Coronary artery (tissue), 2 donors: Measurements from ENCODE around the gene MAIP1.

ENCODE experiments used
- DNase-seq: peaks from one replicate; pipeline ENCODE4 v3.0.0-alpha.2; 2017; ENCODE audit warnings: low spot score
- H3K27ac ChIP-seq, 2 donors: fragments of 200-600 bp; sonication (generic); one replicate each; pipeline ENCODE4 v1.5.1; 2016 to 2019
- H3K4me3 ChIP-seq: fragments of 200-600 bp; sonication (generic); 2 replicates; pipeline ENCODE4 v1.5.1; 2016; ENCODE audit warnings: mild to moderate bottlenecking, moderate library complexity
- TF ChIP-seq, protein P1 (sequence below): fragments of 200-600 bp; sonication (generic); IDR thresholded peaks from one replicate; pipeline ENCODE4 v1.5.1; 2019; ENCODE audit warnings: antibody characterized with exemption

Gene MAIP1

DNA sequence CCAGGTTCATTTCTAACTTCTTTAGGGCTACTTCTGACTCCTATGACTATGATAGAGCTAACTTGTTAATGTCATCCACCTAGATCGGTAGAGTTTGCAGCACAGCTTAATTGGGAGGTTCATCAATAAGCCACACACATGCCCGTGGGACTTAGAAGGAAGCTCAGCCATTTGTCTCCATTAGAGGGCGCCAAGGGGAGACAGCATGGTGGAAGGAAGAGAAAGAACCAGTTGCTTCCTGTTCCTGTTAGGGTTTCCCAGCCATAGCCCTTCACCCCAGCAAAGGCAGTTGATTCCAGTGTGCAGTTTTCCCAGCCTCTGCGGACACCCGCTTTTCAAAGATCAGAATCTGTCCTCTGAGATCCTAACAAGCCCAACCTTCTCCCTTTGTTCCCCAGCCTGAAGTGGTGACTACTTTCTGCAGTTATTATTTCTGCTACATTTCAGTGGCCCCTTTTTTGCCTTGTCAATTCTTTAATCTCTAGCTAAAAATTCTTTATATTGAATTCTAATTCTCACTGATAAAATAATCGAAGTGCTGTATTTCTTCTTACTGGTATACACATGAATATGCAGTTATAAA is 30.3 kb downstream of the MAIP1 start:
- TF ChIP-seq, protein P1, sequence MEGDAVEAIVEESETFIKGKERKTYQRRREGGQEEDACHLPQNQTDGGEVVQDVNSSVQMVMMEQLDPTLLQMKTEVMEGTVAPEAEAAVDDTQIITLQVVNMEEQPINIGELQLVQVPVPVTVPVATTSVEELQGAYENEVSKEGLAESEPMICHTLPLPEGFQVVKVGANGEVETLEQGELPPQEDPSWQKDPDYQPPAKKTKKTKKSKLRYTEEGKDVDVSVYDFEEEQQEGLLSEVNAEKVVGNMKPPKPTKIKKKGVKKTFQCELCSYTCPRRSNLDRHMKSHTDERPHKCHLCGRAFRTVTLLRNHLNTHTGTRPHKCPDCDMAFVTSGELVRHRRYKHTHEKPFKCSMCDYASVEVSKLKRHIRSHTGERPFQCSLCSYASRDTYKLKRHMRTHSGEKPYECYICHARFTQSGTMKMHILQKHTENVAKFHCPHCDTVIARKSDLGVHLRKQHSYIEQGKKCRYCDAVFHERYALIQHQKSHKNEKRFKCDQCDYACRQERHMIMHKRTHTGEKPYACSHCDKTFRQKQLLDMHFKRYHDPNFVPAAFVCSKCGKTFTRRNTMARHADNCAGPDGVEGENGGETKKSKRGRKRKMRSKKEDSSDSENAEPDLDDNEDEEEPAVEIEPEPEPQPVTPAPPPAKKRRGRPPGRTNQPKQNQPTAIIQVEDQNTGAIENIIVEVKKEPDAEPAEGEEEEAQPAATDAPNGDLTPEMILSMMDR = peak; percentile 24
- Histone ChIP-seq H3K27ac (no peak overlapping the region), H3K4me3 (no peak overlapping the region)
- no peak for DNase-seq

DNA sequence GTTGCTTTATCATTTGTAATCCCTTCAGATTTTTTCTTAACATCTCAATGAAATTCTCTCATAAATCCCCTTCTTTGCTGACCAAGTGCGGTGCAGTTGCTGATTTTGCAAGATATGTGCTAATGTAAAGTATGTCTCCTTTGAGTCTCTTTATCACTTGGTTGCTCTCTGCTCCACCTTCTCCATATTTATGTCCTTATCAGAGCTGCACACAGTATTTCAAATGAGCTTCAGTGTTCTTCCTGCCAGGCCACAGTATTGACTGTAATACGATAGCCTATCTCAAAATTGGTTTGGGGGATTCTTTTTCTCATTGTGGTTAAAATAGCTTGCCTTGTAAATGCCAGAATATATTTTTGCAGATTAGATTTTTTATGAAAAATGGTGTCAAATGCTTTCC is 32.2 kb downstream of the MAIP1 start:
- TF ChIP-seq, protein P1 = no peak
- no peak for DNase-seq
- no peak overlapping the region for H3K27ac ChIP-seq
- no peak overlapping the region for H3K4me3 ChIP-seq

- Histone ChIP-seq H3K27ac (no peak overlapping the region), H3K4me3 (no peak overlapping the region)
- DNase-seq = no peak
- TF ChIP-seq, protein P1 = no peak
Observed at GRCh38 chr2:199988151-199988550, 32.8 kb downstream of the MAIP1 start.

- Histone ChIP-seq H3K27ac (no peak overlapping the region), H3K4me3 (no peak overlapping the region)
- TF ChIP-seq, protein P1 = no peak
- no peak for DNase-seq
Observed at GRCh38 chr2:199989822-199990221, 34.4 kb downstream of the MAIP1 start.

- no peak overlapping the region for H3K27ac ChIP-seq
Observed at GRCh38 chr2:199991691-199992090, 36.3 kb downstream of the MAIP1 start.

GRCh38 chr2:199992296-199992695 is 36.9 kb downstream of the MAIP1 start:
- H3K4me3 ChIP-seq = no peak overlapping the region
- DNase-seq = no peak
- TF ChIP-seq, protein P1 = no peak
- no peak overlapping the region for H3K27ac ChIP-seq

More at GRCh38 chr2:199991691-199992090, 36.3 kb downstream of the MAIP1 start:
- DNase-seq = no peak
- TF ChIP-seq, protein P1 = no peak
- no peak overlapping the region for H3K4me3 ChIP-seq

DNA sequence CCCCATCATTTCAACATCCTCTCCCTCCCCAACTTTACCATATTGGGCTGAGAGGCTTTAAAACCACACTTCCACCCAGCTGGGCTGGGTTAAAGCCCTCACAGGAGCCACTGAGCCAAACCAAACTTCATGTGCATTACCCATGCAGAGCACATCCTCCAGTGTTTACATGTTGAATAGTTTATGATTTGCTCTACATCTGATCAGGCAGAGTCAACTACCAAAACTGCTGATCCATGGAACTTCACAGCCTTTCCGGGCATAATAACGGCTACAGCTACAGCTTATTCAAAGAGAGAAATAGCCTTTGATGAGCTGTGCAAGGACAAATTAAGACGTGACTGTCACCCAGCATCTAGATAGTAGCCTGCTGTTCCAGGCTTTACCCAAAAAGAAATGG is 39.0 kb downstream of the MAIP1 start:
- TF ChIP-seq, protein P1 = no peak
- DNase-seq = no peak
- H3K27ac ChIP-seq = no peak overlapping the region
- H3K4me3 ChIP-seq = no peak overlapping the region
